Activated gamma-delta T cell (primary cell): ENCODE data around the gene OR13A1.
"Not testable (repeated sequence)": the region's sequence is repeated elsewhere in the genome, so short reads cannot be mapped to it uniquely, and the experiment has no call there.

Experiments
- DNase-seq: peaks from one replicate; lab custom pipeline; 2025; lab: John Stamatoyannopoulos, UW
- total RNA-seq, 2 donors: gene quantifications; one replicate each; lab custom pipeline; 2026; lab: John Stamatoyannopoulos, UW

Gene OR13A1
- total RNA-seq = 0.04 to 0.61 reads per million in 2 donors

- no peak for DNase-seq
Measured at GRCh38 chr10:45315508-45315907, at the start of gene OR13A1. OR13A1 (minus strand) TSS chr10:45315608; CDS start chr10:45304422, 11,186 bp downstream.

GRCh38 chr10:45361983-45362799 lies 46.8 kb upstream of the OR13A1 start:
- DNase-seq = not testable (repeated sequence)

- not testable (repeated sequence) for DNase-seq
Measured at GRCh38 chr10:45358961-45359360, 43.6 kb upstream of the OR13A1 start.

GRCh38 chr10:45355494-45355893 lies 40.1 kb upstream of the OR13A1 start:
- no peak for DNase-seq

GRCh38 chr10:45354261-45354660 lies 38.9 kb upstream of the OR13A1 start:
- DNase-seq = no peak

- no peak for DNase-seq
Measured at GRCh38 chr10:45353186-45353585, 37.8 kb upstream of the OR13A1 start.

GRCh38 chr10:45348196-45348765 lies 32.9 kb upstream of the OR13A1 start:
- not testable (repeated sequence) for DNase-seq

GRCh38 chr10:45347464-45347863 lies 32.1 kb upstream of the OR13A1 start:
- not testable (repeated sequence) for DNase-seq

- DNase-seq = not testable (repeated sequence)
Measured at GRCh38 chr10:45346652-45347335, 31.4 kb upstream of the OR13A1 start.

GRCh38 chr10:45340420-45340819 lies 25.0 kb upstream of the OR13A1 start:
- DNase-seq = not testable (repeated sequence)

- DNase-seq = no peak
Measured at GRCh38 chr10:45339894-45340293, 24.5 kb upstream of the OR13A1 start.

- DNase-seq = not testable (repeated sequence)
Measured at GRCh38 chr10:45331824-45332223, 16.4 kb upstream of the OR13A1 start.

- DNase-seq = not testable (repeated sequence)
Measured at GRCh38 chr10:45326864-45327263, 11.5 kb upstream of the OR13A1 start.

GRCh38 chr10:45325116-45325515 lies 9.7 kb upstream of the OR13A1 start:
- no peak for DNase-seq

- DNase-seq = no peak
Measured at GRCh38 chr10:45319702-45320101, 4.3 kb upstream of the OR13A1 start.

- DNase-seq = no peak
Measured at GRCh38 chr10:45313264-45313873, 2.0 kb downstream of the OR13A1 start.

- DNase-seq = no peak
Measured at GRCh38 chr10:45308707-45309106, 6.7 kb downstream of the OR13A1 start.

GRCh38 chr10:45302573-45302972 lies 12.8 kb downstream of the OR13A1 start:
- no peak for DNase-seq

- DNase-seq = not testable (repeated sequence)
Measured at GRCh38 chr10:45298341-45298955, 17.0 kb downstream of the OR13A1 start.

- DNase-seq = no peak
Measured at GRCh38 chr10:45294681-45295080, 20.7 kb downstream of the OR13A1 start.

- DNase-seq = no peak
Measured at GRCh38 chr10:45286980-45287379, 28.4 kb downstream of the OR13A1 start.

- DNase-seq = no peak
Measured at GRCh38 chr10:45282061-45282460, 33.3 kb downstream of the OR13A1 start.
